NK-92 (cell line): Measurements from ENCODE around the gene ENTHD1.
"Not testable (repeated sequence)": the region's sequence is repeated elsewhere in the genome, so short reads cannot be mapped to it uniquely, and the experiment has no call there.

Source experiments
- DNase-seq: peaks from one replicate; lab custom pipeline; 2025; ENCODE audit not compliant: unreplicated experiment; lab: John Stamatoyannopoulos, UW

The ENTHD1 gene

DNA sequence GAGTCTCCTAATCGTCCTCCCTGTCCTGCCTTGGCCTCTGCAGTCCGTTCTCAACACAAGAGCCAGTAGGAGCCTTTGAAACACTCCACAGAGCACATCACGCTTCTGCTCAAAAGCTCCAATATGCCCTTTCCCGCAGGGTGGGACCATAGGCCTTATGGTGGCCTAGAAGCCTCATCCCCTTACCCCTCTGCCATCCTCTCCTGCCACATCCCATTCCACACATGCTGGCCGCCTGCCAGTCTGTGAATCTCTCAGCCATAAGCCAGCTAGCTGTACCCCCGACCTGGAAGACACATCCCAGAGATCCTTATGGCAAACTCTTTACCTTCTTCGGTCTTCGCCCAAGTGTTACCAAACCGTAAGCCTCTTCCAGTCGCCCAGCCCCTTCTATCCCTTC, 157.8 kb downstream of the ENTHD1 start:
- no peak for DNase-seq

GRCh38 chr22:39734866-39735265, 158.7 kb downstream of the ENTHD1 start:
- no peak for DNase-seq

DNA sequence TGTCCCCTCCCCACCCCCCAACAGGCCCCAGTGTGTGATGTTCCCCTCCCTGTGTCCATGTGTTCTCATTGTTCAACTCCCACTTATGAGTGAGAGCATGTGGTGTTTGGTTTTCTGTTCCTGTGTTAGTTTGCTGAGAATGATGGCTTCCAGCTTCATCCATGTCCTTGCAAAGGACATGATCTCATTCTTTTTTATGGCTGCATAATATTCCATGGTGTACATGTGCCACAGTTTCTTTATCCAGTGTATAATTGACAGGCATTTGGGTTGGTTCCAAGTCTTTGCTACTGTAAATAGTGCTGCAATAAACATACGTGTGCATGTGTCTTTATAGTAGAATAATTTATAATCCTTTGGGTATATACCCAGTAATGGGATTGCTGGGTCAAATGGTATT, 159.5 kb downstream of the ENTHD1 start:
- not testable (repeated sequence) for DNase-seq

DNA sequence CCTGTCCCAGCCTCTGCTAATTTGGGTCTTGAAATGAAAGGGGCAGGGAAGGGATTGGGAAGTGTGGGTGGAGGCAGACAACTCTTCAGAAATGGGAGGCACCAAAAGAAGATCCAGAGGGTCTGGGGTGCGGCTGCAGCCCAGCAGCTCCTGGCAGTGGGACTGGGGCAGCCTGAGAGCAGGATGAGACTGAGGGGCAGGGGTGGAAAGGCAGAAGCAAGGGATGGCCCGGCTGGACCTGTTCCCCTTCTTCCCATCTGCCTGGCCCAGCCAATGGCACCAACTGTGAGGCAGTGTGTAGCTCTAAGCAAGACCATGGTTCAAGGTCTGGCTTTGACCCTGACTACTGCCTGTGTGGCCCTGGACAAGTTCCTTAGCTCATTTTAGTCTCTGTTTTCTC, 160.4 kb downstream of the ENTHD1 start:
- no peak for DNase-seq

DNA sequence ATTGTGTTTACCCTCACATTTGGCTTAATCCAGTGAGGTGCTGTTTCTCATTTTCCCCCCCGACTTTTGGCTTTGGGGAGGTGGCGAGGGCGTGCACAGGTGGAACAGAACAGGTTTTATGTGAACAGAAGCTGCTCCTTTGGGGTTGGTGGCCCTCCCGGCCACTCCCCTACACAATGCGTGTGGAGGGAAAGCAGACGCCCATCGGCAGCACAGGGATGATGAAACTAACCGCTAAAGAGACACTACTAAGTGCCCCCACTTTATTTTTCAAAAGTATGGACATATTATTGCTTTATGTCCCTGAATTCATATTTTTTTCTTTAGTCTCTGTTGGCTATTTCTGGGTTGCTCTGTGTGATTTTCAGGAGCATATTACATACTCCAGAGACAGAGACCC, 160.9 kb downstream of the ENTHD1 start:
- no peak for DNase-seq

DNA sequence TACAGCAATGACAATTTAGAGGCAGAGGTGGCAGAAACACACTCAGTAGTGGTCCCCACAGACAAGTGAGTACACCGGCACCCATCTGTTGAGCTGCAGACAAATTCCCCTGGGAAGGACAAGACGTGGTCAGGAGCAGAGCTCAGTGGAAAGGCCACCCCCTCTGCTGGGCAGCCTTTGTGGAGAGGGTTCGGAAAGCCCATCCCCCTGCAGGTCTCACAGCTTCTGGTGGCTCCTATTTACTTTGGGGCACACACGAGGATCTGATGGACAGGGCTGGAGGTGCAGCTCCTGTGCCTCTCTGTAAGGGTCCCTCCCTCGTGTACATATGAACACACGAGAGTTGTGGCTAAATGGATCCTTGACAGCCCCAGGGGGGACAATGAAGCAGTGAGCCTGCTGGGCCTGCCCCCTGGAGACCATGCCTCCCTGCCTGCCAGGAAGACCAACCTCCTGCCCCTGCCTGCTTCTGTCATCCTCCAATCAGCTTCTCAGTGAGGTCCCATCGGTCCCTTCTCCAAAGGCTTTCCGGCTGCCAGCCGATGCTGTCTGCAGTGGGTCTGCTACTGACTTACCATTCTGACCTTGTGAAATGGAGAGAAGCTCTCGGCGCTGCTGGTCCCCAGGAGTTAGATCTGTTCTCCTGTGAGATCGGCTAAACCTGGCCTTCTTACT, 161.5 kb downstream of the ENTHD1 start:
- DNase-seq, result no peak

DNA sequence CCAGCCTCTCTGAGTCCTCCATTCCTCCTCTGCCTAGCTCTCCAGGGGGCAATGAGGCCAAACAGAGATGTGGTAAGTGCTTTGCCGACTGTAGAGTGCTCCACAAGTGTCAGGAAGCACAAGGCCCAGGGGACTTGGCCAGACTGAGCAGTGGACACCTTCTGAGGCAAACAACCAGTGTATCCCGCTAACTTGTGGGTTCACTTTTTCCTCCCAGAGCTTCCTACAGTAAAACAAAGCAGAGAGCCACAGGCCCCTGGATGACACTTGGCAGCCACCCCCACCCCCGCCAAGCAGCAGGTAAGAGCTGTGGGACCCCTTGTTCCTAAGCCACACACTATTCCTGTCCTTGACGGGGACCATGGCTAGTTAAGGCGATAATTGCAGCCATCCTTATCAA, 162.1 kb downstream of the ENTHD1 start:
- no peak for DNase-seq

DNA sequence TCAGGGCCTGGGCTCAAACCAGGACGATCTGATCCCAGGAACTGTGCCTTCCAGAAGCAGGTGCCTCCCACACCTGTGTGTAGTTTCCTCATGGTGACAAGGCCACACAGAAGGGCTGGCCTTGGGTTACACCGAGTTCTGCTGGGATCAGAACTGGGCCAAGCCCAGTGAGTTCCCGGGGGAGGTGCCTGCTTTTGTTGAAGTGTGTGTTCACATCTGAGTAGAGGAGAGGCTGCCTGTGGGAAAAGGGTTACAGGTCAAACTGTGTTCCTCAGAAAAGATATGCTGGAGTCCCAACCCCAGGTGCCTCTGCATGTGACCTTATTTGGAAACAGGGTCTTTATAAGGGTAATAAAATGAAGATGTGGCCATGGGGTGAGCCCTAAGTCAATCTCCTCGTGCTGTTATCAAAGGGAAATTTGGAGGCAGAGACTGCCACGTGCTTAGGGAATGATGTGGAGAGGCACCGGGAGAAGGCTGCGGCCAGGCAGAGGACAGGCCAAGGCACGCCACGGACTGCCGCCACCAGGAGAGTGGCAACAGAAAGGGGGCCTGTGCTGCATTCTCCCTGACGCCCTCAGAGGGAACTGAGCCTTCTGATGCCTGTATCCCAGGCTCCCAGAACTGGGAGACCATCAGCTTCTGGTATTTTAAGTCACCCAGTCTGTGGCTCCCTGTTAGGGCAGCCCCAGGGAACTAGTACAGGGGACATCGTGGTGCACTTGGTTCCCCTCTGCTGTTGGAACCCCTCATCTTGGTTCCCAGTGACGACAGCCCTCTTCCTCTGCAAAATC, 164.2 kb downstream of the ENTHD1 start:
- DNase-seq, result no peak

- no peak for DNase-seq
Observed at GRCh38 chr22:39728236-39728860, 165.2 kb downstream of the ENTHD1 start.

DNA sequence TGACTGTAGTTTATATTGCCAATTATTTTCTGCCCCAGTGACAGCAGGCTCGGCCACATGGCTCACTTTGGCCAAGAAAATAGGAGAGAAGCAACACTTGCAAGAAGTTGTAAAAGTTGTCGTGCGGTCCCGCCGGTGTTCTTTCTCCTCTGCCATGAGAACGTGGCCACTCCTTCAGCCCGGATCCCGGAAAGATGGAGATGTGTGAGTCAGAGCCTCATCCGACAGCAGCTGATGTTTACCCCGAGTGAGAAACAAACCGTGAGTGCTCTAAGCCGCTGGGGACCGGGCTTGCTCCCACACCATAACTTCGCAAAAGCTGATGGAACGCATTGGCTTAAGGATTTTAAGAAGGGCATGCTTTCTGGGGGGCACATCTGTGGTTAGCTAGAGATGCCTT, 166.0 kb downstream of the ENTHD1 start:
- DNase-seq, result no peak

- DNase-seq, result no peak
Observed at GRCh38 chr22:39725351-39726035, 168.1 kb downstream of the ENTHD1 start.

DNA sequence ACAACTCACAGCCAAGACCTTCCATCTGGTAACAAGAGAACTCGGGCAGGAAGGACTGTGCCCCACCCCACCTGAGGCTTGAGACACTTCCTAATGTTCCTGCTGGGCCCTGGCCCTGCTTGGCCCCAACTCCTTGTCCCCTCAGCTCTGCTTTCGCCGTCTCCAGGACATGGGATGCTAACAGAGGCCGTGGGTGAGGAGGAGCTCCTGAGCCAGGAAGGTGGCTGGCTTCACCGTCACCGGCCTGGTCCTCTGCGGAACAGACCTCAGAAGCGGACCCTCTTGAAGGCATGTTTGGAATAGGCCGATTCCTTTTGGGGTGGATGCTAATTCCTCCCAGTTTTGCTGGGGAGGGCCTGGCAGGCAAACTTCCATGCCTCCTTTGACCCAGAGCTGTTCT, 168.7 kb downstream of the ENTHD1 start:
- no peak for DNase-seq

- DNase-seq, result no peak
Observed at GRCh38 chr22:39724390-39724789, 169.2 kb downstream of the ENTHD1 start.

DNA sequence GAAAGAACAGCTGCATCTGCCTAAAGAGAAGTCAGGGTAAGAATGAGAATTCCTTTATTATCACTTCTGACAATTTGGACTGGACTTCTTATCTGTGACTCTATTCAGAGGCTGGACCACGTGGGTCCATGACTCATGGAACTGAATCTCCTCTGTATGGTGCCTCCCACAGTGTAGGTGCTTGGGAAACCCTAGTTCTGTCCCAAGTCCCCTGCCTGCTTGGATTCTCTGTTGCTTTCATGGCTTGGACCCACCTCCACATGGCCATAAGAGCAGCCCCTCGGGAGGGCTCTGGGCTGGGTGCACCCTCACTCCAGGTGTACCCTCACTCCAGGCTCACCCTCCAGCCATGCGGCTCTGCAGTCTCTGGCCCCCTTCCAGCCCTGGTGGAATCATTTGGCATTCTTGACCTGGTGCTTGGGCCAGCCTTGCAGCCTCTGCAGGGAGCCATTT, 169.6 kb downstream of the ENTHD1 start:
- no peak for DNase-seq

- no peak for DNase-seq
Observed at GRCh38 chr22:39723463-39723862, 170.1 kb downstream of the ENTHD1 start.

- DNase-seq, result no peak
Observed at GRCh38 chr22:39722501-39722900, 171.1 kb downstream of the ENTHD1 start.

DNA sequence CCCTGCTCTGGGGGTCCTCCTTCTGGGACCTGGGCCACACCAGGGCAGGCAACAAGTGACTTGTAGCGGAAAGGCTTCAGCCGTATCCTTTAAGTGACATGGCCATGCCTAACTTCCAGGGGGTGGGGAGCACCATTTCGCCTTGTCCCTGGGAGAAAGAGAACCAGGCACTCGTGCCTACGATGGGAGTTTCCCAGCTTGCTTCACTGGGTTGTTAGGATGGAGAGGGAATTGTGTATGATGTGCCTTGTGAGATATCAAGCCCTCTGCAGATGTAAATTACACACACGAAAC, 171.6 kb downstream of the ENTHD1 start:
- DNase-seq, result no peak

DNA sequence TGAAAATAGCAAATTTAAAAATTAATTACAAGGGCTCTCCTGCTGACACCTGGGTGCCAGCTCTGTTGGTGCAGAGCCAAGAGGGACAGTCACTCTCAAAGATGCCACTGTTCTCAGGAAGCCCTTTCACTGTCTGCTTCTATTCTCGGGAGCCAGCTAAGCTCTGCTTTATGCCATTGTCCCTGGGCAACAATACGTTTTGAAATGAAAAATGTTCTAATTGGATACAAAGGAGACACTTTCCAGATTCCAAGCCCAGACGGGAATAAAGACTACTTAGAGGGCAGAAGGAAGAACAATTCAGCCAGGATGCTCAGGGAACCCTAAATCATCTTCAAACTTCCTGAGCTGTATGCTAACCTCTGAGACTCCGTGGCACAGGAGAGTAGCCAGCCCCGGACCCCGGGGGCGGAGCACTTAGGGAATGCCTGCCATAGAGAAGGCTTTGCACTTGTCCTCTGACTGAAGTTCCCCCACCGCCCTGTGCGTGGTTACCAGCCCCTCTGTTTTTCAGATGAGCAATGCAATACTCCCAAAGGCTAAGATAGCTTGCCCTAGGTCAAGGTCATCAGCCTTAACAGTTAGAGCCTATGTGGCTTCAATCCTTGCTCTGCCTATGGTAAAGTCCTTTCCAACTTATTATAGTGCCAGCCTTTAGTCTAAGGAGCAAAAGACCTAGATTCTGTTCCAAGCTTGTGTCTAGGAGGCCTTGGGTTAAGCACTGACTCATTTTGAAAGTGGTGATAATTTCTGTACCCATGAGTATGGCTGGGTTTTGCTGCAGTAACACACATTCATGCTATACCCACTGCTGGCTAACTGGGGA, 172.1 kb downstream of the ENTHD1 start:
- DNase-seq, result no peak

DNA sequence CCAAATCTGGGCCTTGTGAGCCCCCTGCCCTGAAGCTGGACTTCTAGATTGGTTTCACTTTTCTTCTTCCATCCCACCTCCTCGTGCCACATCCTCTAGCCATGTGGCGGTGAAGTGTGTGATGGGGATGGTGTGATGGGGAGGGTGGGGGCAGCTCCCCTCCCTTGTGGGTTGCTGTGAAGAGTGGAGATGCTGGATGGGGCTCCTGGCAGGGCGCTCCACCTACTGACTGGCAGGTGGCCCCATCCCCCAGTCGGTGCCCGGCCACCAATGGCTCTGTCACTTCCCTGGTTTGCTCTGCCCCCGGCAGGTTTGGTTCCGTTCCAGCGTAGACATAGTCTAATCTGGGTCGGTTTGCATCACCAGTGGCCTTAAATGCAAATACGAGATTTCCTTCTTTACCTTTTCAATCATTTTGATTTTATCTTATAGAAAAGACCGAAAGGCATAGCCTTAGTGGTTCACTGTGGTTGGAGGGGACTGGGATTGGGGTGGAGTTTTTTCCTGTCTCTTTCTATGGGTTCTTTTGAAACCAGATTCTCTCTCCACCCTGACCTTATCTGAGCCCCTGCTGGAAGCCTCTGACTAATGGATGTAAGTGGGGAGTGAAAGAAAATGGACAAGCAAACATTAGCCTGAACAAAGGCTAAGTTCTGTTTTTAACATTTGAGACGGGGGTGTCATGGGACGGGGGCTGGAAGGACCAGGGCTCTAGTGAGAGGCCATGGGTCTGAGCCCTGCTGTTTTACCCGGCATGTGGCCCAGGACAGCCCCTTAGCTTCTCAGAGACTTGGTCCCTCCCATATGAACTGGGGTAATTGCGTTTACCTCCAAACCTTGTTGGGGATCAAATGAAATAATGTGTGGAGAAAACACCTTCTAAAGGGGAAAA, 173.8 kb downstream of the ENTHD1 start:
- no peak for DNase-seq

- DNase-seq, result no peak
Observed at GRCh38 chr22:39718921-39719475, 174.6 kb downstream of the ENTHD1 start.
